Activated T-cell treated with anti-CD3 and anti-CD28 coated beads, Interleukin-2, amount 50 U/mL, for 48 hours (primary cell): Measurements from ENCODE around the gene GMIP.
A peak's percentile ranks its signal among the peaks of the same experiment; 100 is the strongest.

ENCODE experiments used
- DNase-seq, 2 experiments: peaks; one replicate each; pipeline ENCODE4 v3.0.0-alpha.2; 2020

The GMIP gene

DNA sequence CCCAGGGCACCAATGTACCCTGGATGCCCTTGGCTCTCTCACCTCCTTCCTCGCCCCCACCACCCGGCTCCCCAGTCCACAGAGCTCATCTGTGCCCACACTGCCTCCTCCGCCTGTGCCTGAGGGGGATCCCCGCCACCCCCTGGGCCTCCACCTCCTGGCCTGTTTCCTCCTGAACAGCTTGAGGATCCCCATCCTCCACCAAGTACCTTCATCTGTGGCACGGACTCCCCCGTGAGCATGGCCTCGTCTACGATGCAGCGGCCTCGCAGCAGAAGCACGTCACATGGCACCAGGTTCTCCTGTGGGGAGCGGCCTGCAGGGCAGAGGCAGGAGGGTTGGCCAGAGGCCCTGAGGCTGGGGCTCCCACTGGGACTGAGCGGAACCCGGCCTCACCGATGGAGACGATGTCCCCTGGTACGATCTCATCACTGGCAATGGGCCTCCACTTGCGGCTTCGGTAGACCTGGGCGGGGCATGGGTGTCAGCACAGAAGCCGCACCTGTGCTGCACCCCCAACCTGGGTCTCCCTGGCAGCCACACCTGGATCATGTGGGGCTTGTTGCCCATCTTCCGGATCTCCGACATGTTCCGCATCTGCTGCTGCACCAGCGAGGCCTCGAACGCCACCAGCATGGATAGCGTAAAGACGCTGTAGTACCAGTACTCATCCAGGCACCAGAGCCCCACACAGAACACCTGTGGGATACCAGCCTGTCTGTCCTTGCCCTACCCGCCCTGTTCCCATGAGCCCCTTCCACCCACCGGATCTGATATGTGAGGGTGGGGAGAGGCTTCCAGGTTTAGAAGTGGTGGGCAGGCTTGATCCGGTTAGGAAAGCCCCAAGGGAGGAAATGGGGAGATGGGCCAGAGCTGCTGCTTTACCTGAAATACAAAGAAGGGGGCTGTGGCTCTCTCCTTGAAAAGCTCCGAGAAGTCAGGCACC is 13.3 kb upstream of the GMIP start:
- no peak for DNase-seq

DNA sequence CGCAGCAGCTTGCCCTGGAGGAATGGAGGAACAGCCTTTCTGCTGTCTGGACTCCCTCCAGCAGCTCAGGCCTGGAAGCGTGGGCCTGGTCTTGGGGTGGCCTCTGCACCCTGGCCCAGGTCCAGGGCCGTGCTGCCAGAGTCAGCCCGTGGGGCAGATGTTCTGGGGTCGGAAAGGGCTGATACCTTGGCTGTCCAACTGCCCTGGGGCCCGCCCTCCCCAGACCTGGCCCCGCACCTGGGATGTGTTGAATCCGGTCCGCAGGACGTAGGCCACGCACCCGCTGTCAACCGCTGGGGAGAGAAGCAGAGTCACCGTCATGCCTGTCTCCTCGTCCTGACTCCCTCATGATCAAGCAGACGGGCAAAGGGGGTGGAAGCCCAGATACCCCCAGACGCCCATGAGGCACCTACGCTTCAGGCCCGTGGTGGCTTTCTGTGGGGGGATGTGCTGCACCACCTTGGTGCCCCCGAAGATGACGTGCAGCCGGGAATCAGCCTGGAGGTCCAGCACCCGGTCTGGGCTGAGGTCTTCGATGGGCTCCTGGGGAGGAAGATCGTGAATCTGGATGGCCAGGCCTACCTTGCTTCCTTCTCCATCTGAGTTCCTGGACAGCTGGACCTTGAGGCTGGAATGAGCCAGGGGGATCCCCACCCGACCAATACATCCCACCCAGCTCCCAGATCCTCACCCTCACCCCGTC is 12.3 kb upstream of the GMIP start:
- DNase-seq, result no peak

DNA sequence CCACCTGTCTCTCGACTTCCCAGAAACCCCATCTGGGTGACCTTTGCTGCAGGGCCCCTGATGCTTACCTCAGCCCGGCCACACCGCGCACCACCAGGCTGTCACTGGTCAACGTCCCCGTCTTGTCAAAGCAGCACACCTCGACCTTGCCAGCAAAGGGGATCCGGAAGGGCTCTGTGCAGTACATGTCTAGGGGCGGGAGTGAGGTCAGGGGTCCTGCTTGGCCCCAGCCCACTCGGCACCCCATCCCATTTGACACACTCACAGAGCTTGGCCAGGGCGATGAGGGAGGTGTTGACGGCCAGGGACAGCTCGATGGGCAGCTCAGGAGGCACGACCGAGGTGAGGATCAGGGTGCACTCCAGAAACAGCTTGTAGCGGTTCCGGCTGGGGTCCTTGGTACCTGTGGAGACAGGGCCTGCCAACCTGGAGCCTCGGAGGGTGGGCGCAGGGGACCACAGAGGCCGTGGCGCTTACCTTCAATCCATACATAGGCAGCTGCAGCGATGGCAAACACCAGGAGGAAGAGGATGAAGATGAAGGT is 11.7 kb upstream of the GMIP start:
- no peak for DNase-seq

DNA sequence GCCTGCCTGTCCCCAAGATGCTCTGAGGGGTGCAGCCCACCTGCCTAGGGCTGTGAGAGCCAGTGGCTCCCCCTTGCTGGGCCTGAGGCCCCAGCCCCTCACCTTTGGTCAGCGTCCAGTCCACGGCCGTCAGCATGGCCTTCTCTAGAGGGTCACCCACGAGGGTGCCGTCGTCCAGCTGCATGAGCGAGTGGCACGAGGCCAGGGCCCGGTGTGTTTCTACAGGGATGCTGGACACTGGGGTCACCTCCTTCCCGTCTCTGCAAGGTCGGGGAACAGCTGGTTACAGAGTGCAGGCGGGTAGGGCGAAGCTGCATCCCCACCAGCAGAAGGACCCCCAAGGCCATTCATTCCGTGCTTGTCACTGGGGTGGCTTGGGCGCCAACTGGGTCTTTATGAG is 11.0 kb upstream of the GMIP start:
- DNase-seq, result no peak

DNA sequence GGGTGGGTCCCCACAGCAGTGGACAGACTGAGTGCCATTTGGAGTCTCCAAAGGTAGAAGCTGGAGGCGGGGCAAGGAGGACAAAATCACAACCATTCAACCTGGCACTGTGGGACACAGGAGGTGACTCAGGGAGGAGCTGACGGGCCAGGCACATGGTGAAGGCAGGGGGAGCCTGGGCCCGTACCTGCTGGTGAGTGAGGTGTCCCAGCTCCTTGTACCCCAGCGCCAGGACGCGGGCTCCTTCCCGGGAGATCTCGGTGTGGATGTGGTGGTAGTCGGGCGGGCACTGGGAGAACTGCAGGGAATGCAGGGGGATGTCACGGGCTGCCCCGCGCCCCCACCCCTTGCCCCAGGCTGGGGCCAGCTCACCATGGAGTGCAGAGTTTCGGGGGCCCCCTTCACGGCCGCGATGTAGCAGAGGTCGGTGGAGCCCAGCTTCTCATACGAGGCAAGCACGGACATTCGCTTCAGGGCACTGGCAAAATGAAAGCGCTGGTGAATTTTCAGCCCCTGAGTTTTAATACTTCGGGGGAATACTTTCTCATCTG is 10.2 kb upstream of the GMIP start:
- DNase-seq, result no peak

DNA sequence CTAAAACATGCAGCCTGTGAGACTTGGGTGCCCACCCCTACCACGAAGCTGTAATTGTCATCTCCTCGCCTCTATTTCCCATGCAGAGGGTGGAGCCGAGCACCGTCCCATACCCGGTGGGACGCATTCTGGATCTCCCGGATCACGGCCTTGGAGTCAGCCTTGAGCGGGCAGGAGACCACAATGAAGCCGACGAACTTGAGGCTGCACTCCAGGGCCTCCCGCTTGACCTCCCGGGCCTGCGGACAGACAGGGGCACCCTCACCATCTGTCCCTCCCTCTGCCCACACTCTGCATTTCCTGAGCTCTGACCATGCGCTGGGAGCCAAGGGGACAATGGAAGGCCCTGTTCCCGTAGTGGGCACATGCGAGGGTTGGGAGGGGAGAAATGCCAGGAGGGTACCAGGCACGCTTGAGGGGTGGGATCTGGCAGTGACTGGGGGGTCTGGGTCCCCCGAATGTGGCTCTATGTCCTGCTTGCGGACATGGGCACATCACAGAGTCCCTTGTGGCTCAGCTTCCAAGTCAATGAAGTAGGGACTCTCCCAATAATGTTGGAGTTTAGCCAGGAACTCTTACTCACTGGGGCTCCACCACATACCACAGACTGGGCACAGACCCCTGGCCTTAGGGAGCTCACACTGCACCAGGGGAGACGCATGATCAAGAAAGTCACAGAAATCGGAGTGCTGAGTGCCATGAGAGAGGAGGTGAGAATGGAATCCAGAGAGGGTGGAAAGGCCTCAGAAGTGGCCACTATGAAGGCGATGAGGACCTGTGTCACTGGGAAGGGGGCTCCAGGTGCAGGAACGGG is 9.2 kb upstream of the GMIP start:
- no peak for DNase-seq

DNA sequence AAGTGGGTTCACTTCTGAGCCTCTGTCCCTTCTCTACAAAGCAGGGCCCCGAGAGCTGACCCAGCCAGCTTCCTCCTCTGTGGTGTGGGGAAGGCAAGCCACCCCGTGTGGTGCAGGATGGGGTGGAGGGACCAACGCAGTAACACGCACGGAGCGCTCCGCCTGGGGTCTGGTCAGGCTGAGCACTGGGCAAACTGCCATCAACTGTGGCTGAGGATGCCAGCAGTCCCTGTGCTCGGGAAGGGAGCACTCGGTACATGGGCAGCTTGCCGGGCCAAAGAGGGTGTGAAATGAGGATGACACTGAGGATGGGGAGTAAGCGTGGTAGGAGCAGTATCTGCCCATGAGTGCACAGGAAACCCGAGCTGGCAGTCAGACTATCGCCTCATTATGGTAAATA is 7.6 kb upstream of the GMIP start:
- DNase-seq, result no peak

DNA sequence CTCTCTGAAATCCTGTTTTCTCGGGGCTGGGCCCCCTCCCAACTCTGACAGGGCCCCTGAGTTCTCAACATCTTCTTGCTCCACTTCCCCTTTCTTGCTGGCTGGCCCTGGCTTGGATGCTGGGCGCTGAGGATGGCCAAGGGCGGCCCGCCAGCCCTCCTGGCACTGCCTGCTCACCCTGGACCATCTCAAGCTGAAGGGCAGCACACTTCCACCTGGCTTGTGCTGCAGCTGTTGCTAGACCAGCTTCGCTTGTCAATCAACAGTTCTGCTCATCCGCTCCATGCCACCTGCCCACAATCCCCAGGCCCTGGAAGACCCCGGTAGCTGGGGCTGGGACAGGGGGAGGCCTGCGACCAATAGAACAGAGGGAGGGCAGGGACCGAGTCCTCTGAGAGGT is 6.9 kb upstream of the GMIP start:
- no peak for DNase-seq

DNA sequence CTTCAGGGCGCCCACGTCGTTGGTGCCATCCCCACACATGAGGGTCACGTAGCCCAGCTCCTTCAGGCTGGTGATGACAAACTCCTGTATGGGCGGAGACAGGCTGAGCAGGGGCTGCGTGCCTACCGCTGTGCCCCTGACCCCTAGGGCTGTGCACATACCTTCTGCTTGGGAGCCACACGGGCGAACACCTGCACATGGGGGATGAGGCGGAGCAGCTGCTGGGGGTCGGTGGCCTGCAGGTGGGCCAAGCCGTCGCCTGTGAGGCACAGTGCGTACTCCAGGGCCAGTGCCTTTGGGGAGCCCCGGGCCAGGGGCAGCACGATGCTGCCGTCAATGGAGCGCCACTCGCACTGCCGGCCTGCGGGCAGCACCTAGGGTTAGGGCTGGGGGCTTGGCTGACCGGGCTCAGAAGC is 6.1 kb upstream of the GMIP start:
- no peak for DNase-seq

DNA sequence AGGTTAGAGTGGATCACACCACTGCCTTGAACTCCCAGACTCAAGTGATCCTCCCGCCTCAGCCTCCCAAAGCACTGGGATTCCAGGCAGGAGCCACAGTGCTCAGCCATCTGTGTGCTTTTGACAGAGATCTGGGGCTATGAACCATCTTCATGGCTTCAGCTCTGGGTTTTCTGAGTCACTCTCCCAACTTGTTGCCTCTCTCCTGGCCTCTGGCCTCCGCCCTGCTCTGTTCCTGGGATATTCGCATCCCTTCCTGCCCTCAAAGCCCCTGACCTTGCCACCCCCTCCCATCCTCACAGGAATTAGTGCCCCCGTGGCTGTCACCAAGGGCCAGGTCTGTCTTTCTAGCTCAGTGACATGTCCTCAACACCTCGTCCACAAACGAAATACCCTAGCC is 5.7 kb upstream of the GMIP start:
- no peak for DNase-seq

DNA sequence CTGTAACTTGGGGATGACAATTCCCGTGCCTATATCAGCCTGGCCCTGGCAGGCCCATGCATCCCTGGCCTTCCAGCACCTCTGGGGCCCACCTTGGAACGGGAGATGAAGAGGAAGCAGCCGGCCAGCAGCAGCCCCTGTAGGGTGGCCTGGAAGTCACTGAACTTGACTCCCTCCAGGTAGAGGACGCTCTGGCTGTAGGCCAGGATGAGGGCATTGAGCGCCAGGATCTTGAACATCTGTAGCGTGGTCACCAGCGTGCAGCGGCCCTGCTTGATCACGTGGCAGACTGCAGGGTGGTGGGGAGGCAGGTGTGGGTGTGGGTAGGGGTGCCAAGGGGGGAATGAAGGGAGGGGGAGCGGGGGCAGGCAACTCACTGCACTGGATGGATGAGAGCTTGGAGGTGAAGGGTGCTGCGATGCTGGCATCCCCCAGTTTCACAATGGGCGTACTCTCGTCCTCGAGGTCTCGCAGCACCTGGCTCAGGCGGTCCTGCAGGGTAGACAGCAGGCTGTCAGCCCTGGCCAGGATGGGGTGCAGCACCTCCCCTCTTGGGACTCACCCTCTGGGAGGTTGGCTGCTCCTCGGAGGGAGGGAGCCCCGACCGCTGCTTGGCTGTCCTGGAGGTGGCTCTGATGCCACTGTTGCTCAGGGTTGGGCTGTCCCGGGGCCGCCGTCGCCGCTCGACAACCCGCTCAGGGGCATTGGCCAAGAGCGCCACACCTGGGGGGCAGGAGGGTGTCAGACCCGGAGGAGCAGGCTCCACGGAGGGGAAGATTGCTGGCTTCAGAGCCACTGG is 3.8 kb upstream of the GMIP start:
- no peak for DNase-seq

DNA sequence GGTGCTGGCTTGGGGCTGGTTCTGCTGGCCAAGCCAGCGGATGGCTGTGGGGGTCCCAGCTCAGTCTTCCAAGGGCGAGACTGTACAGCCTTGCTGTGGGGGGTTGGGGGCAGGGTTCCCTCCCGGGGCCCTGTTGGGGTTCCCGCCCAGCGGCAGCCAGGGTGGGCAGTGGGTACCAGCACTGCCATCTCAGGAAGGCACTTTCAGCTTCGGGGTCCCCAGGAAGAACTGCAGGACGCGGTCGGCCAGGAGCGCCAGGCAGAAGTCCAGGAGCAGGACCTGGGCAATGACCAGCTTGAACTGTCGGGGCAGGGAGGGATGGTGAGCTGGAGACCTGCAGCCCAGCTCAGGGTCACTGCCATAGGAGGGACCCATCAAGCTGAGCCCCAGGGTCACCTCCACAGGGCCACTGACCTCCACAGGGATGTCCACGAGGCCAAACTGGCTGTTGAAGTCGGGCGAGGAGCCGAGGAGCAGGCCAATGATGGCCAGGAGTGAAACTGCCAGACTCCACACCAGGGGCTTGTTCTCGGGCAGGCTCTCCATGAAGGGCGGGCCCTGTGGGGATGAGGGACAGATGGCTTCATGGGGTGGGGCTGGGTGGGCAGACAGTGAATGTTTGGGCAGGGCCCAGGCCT is 1.9 kb upstream of the GMIP start:
- DNase-seq, result no peak

DNA sequence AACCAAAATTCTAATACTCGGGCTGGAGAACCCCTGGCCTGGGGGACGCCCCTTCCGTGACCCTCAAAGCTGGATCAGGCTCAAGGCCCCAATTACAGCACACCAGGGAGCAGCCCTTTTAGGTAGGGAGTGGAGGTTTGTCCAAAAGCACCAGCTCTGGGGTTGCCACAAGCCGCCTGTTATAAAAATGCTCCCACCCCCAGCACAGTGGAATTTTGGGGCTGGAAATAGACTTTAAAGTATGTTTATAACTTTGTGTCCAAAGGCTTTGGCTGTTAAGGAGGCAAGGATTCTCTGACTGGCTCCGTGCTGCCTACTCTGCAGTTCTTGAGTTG is 564 bp upstream of the GMIP start:
- DNase-seq, result no peak

DNA sequence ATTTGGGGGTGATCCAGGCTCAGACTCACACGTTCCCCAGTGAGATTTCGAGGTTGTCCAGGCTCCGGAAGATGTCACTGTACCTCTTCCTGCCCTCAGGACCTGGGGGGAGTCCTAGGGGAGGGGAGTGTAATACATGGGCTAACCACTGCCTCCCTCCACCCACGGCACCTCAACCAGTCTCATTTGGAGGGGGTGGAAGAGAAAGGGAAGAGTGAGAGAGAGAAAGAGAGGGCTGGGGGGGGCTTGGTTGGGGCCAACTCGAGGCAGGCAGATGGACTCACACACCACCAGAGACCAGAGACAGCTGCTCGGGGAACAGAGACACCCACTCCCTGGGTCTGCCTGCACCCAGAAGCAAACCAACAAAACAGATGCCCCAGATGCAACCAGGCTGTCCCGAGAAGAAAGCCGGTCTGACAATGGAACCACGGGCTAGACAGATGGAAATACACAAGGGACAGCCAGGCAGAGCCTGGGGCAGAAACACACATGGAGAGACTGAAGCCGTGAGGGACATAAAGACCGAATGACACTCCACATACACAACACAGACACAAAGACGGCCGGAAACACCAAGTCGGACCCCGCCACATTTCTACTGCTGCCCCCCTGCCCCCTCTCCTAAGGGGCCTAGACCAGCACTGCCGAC is 825 bp downstream of the GMIP start:
- peak; percentile 66 to 68 for DNase-seq

DNA sequence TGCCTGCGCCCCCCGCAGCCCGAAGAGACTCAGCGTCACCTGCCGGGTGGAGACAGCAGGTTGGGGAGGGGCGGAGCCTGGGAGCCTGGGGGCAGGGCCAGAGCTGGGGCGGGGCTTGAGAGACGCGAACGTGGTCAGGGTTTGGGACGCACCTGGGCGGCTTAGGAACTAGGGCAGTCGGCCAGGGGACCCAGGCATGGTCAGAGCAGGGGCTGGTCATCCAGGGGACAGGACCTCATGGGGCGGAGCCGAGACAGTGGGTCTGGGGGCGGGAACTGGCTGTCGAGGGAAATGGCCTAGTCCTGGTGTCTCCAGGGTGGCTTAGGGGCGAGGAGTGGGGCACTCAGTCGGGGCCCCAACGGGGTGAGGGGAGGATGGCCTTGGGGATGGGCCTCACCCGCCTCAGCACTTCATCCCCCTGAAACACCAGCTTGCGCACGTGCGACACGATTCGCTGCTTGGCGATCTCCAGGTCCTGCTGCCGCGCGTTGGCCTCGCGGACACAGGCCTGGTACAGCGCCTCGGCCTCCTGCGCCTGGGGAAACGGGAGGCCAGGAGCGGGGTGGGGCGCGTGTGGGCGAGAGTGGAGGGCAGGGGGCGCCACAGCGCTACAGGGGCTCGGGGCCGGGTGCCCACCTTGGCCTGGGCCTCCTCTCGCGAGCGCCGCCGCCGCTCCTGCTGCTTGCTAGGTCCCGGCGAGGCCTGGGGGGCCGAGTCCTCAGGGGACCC is 5.8 kb downstream of the GMIP start:
- no peak for DNase-seq

DNA sequence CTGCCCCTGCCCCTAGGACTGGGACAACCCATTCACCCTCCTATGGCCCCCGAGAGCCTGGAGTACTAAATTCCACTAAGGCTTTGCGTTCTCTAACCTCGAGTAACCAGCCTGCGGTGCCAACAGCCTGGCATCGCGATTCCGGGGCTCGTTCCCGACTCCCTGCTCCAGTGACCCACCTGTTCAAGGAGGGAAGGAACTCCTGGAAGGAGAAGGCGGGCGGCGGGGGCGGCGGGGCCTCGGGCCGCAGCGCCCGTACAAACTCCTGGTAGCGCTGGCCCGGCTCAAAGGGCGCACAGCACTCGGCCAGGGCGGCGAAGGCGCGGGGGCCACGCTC is 6.3 kb downstream of the GMIP start:
- DNase-seq, result no peak

DNA sequence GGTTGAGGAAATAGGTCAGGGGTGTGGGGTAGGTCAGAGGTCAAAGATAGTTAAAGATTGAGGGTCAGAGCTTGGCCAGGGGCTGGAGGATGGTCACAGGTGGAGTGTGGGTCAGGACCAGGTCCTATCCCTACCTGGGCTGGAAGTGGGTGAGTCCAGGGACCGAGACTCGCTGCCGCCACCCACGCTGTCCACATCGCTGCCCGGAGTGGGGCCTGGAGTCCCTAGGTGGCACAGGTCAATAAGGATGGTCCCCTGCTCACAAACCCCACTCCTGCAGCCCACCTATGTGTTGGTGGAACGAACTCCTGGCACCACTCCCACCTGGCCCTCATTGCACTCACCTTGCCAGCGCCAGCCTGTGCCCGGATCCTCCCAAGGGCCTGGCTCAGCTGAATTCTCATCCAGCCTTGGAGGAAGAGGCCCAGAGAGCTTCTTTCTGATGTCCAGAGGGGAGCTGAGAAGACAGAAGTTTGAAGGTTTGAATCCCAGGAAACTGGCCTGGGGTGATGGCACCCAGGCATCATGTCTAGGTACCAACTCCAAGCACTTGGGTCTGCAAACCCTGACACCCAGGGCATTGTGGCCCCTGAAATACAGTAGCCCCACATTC is 6.8 kb downstream of the GMIP start:
- no peak for DNase-seq

DNA sequence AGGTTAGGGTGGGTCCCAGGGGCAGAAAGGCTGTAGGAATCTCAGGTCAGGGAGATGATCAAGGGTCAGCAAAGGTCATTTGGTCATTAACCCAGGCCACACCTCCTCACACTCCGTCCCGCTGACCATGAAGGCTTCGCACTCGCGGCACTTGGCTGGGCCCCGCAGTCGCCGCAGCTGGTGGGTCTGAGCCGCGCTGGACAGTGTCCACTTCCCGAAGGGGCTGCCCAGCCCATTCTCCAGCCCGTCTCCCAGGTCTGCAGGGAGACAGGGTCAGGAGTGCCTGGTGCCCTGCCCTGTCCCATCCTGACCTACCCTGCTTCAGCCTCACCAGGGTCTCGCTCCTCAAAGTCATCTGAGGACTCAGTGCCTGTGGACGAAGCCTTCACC is 8.1 kb downstream of the GMIP start:
- no peak for DNase-seq

DNA sequence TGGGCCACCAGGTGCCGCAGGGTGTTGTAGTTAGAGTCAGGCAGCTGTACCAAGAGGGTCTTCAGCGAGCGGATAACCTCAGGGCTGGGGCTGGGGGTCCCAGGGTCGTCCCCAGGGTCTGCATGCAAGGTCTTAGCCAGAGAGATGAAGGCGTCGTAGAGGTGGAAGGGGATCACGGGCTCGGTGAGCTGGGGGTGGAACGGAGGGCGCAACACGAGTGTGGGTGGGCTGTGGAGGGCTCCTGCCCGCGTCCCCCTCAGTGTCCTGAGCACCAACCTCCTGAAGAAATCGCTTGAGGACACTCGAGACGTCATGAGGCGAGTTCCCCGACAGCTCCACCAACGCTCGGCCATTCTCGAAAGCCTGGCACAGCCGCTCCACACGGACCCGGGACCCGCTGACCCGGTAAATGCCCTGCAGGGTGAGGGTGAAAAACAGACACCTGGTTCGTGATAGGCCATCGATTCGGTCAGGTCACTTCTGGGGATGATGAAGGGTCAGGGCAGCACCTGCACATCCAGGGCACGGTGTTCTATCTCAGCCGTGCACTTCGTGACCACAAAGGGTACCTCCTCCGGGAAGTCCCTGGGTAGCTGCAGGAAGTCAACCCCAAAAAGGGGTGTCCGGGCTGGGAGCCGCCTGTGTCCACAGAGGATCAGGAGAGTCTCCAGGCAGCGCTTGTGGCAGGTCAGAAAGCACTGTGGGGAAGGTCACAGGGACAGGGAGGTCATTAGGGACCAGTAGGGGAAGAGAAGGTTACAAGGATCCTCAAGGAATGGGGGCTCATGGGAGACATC is 8.7 kb downstream of the GMIP start:
- DNase-seq, result no peak
